UCSD-AML1 (cell line): ENCODE data around the gene SYNE1.

Source experiments
- DNase-seq: peaks from one replicate; lab custom pipeline; 2025; ENCODE audit not compliant: unreplicated experiment; lab: John Stamatoyannopoulos, UW

The SYNE1 gene

DNA sequence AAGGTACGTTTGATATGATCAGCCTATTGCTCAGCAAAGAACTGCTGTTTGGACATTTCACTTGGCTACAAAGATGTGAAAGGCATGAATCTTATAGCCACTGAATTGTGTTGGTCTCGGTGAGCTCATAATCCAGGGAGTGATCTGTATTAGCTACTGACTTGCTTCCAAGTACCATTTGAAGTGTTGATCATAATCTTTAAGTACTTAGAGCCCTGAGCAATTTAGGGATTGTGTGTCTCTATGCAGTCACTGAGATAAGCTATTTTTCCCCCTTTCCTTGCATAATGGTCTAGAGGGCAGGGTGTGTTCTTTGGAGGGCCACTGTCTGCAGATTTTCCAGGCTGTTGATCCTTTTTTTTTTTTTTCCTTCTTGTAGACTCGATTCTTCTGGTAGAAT lies 436.0 kb downstream of the SYNE1 start:
- DNase-seq = no peak

GRCh38 chr6:152195896-152196295 lies 441.3 kb downstream of the SYNE1 start:
- DNase-seq = no peak

DNA sequence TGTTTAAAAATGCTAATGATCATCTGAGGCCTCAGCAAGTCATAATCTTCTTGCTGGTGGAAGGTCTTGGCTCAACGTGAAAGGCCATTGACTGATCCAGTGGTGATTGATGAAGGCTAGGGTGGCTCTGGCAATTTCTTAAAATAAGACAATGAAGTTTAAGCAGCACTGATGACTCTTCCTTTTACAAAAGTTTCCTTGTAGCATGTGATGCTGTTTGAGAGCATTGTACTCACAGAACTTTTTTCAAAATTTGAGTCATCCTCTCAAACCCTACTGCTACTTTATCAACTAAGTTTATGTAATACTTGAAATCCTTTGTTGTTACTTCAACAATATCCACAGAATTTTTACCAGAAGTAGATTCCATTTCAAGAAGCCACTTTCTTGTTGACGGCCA lies 447.4 kb downstream of the SYNE1 start:
- no peak for DNase-seq

DNA sequence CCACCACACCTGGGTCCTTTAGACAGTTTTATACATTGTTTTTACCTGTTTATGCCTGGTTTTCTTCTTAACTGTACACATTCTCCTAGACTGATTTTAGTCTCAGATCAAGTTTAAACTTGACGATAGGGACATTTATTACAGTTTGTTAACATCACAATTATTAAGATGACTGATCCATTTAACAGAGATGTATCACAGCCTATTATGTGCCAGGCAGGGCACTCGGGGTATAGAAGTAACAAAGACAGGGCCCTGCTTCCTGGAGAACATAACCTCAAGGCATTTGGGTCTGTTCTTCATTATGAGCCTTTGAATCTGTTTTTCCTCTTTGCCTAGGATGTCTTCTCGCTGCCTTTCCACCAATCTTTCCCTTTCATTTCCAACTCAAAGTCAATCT lies 449.2 kb downstream of the SYNE1 start:
- DNase-seq = no peak

DNA sequence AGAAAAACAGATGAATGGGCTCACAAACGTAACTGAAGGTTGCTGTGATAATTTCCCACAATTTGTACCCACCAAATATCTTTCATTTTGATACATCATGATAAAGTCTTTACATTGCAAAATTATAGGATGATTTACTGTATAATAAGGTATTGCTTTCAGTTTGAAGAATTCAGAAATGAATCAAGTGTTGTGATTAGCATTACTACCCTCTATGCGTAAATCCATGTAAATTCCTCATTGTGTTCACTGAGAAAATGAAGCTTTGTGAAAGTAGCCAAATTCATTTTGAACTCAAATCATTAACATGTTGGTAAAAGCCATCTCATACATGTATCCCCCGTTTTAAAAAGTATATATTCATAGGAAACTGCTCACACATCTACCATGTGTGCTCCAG lies 450.3 kb downstream of the SYNE1 start:
- DNase-seq = no peak

DNA sequence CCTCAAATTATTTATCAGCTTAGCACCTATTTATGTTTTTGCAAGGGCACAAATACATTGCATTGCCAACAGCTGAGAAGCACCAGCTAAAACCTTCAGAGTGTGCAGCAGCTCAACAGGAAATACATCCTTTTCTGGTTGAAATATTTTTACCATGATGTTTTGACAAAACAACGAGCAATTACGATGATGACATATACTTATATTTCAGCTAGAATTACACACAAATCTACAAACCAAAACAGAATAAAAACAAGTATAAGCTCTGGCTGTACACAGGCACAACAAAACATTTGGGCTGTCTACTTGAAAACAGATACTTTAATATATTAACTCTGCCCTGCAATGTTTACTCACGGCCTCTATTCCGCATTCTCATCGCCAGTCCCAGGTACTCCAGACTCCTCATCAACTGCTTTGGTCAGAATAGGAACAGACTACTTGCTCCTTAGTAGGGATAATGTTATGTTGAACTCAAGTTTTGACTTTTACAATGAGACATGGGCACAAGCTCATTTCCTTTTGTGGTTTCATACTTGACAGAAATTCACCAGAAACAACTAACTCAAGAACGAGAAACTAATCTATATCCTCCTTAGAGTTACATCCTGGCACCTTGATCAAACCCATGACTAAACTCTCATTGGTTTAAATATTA lies 452.1 kb downstream of the SYNE1 start:
- DNase-seq = no peak

DNA sequence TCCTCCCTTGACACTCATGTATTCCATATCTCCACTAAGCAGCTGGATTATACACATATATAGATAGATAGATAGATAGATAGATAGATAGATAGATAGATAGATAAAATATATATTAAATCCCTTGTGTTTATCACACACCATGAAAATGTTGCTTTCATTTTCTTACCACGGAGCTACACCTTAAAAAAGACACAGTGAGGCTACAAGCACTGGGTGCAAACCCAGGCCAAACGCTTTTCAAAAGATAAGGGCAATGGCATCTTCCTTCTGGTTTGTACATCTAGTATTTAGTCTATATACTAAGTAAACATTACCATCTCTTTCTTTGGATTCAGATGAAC lies 452.6 kb downstream of the SYNE1 start:
- DNase-seq = no peak

DNA sequence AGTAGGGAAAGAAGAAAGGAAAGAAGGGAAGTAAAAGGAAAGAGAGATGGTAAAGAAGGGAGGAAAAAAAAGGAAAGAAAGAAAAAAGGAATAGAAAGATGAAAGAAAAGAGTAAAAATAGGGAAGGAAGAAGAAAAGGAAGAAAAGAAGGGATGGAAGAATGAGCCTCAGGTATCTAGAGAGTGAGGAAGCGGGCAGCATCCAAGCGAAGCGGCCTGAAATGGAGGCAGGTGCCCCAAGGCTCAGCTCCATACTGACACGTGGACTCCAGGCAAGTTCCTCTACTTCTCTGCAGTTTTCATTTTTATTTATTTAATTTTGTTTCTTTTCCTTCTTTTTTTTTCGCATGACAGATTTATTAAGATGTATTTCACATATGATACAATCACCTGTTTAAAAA lies 456.6 kb downstream of the SYNE1 start:
- DNase-seq = no peak

DNA sequence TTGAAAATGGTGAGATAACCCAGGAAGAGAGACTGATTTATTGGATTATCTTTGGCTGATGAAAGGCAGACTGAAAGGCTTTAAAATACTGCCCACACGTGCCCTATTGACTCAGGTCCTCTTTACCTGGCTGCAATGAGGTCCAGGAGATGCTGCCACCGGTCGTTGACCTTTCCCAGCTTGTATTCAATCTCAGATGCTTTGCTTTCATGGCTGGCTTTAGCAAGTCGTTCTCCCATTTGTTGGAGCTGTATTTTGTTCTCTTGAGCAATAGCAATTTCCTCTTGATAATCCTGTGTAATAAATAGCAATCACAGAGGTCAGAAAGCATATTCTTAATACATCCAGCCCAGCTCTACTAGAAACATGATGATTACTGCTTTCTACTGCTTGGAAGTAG lies 460.9 kb downstream of the SYNE1 start:
- DNase-seq = no peak

- no peak for DNase-seq
Measured at GRCh38 chr6:152173957-152174356, 463.2 kb downstream of the SYNE1 start.

DNA sequence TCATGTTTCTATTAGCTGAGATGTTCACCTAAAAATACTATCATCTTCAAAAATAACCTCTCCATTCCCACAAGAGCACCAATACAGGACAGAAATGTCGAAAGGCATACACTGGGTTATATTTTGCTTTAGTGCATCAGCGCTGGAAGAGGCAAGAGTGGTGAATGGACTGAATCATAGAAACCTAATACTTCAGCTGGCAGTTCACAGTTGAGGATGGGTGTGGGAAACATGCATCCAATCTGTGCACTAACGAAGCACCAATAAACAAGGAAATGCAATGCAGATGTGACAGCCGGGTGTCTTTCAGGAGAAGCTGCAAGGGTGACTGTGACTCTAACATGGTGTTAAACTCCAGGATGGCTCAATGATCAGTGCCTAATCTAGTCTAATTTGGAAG lies 463.8 kb downstream of the SYNE1 start:
- no peak for DNase-seq

DNA sequence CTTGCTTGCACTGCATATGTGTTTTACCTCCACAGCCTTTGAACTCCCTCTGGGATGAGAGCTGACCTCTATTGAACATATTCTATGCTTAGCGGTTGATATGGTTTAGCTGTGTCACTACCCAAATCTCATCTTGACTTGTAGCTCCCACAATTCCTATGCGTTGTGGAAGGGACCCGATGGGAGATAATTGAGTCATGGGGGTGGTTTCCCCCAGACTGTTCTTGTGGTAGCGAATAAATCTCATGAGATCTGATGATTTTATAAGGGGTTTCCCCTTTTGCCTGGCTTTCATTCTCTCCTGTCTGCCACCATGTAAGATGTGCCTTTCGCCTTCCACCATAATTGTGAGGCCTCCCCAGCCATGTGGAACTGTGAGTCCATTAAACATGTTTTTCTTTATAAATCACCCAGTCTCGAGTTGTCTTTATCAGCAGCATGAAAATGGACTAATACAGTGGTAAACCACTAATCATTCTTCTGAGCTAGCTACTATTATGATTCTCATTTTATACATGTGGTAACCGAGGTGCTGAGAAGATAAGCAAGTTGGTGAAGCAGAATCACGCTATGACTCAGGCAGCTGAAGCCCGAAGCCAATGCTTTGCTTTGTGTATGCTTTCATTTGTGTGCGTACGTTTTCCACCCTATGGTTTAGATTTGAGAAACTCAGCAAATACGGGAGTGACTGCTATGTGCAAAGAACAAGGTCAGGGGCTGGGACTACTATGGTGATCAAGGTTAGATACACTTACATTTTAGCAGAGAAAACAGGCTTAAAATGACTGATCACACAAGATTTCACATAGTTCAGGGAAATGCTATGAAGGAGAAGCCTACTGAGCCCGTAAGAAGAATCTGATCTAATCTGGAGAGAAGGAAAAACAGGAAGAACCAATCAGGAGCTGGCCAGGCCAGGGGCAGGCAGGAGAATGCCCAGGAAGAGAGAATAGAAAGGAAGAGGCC lies 466.2 kb downstream of the SYNE1 start:
- DNase-seq = no peak

GRCh38 chr6:152170313-152170701 lies 466.9 kb downstream of the SYNE1 start:
- DNase-seq = no peak

GRCh38 chr6:152167641-152168603 lies 469.2 kb downstream of the SYNE1 start:
- DNase-seq = no peak

- DNase-seq = no peak
Measured at GRCh38 chr6:152166897-152167296, 470.3 kb downstream of the SYNE1 start.

GRCh38 chr6:152166497-152166896 lies 470.7 kb downstream of the SYNE1 start:
- DNase-seq = no peak

- DNase-seq = no peak
Measured at GRCh38 chr6:152164957-152165356, 472.2 kb downstream of the SYNE1 start.

DNA sequence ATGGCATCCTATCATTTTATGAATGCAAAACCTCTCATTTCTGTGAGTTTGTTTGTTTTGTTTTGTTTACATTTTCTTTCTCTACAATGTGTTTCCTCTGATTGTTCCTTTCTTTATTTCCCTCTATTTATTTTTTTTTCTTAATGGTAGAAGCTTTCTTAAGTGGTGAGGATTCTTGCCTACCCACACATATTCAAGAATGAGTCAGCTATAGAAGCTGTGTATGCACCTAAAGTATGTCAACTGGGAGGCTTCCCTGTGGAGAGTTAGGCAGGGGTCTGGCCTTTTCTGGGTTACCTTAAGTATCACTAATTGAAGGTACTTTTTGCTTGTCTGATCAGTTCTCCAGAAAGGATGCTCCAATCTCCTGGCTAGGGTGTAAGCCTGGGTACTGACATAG lies 475.7 kb downstream of the SYNE1 start:
- no peak for DNase-seq

- DNase-seq = no peak
Measured at GRCh38 chr6:152160346-152160745, 476.8 kb downstream of the SYNE1 start.

GRCh38 chr6:152155792-152156191 lies 481.4 kb downstream of the SYNE1 start:
- DNase-seq = no peak

DNA sequence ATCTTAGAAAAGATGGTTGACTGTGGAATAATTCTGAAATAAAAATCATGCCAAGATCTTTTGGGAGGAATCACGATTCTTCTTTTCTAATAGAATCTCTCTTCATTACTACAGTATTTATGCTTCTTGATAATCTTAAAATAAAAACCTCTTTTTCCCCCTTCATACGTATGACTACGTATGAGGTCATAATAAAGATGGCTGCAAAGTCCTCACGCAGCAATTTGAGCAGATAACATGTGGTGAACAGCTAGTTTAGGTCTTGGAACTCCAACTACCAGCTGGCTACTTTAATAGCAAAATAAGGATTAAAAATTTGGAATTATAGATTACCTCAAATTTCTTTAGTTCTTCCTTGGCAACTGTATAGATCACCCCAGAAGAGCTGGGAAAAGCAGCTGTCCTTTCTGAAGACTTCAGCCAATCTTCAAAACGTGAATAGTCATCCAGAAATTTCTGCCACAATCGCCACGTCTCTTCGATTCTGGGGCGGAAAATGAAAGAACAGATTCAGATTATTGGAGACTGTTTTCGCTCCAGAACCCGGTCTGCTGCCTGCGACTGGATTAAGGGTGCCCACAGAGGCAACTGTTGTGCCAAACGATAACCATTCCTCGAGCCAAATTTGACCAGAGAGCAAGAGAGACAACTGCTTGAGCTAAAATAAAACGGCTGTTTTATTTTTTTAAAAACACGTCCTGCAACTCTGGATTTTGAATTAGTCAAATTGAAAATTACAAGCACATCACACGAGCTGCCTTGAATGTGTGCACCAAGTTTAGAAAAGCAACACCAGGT lies 482.4 kb downstream of the SYNE1 start:
- DNase-seq = no peak
